ENCODE data around the gene C10orf90. TPM values are rescaled to one million over a fixed set of nuclear protein-coding genes. Genes with fewer than 3 reads are reported as not detected.

Gene C10orf90
- total and polyA plus RNA-seq, 9 donors, result not detected

GRCh38 chr10:126658928-126659327 lies 11.6 kb downstream of the C10orf90 start:
- no peaks in the 10 kb centered on the region for H3K4me1 ChIP-seq (ENCODE audit: insufficient read depth)
- no peak overlapping the region for H3K27ac ChIP-seq
- no peak for TF ChIP-seq EP300 (IDR thresholded peaks at IDR 0.05)
- TF ChIP-seq POLR2A (IDR thresholded peaks at IDR 0.05), result no peak
- WGBS, 3 donors, result 85 to 88% (median 87%) methylated on average over 4 of the region's 4 CpGs
- no peak overlapping the region for H3K4me3 ChIP-seq
- no peaks in the 10 kb centered on the region for H3K9me3 ChIP-seq
- no peak for DNase-seq
- H3K36me3 ChIP-seq, result no peaks in the 10 kb centered on the region
- H3K27me3 ChIP-seq, result no peaks in the 10 kb centered on the region
- intact Hi-C loops (cut with DNase I), result no loop called here

- no peaks in the 10 kb centered on the region for H3K36me3 ChIP-seq
- H3K4me3 ChIP-seq, result no peak overlapping the region
- H3K9me3 ChIP-seq, result no peaks in the 10 kb centered on the region
- no peak overlapping the region for H3K27ac ChIP-seq
- H3K27me3 ChIP-seq, result no peaks in the 10 kb centered on the region
- intact Hi-C loops (cut with DNase I), result no loop called here
- H3K4me1 ChIP-seq (ENCODE audit: insufficient read depth), result no peaks in the 10 kb centered on the region
- DNase-seq, result no peak
- WGBS, 3 donors, result 82% methylated on average over 2 of the region's 2 CpGs
- TF ChIP-seq EP300 (IDR thresholded peaks at IDR 0.05) (no peak), CTCF (IDR thresholded peaks at IDR 0.05) (no peak), POLR2A (IDR thresholded peaks at IDR 0.05) (no peak)
Observed at GRCh38 chr10:126654579-126654978, 15.9 kb downstream of the C10orf90 start.

GRCh38 chr10:126651467-126651866 lies 19.0 kb downstream of the C10orf90 start:
- WGBS, 3 donors, result 63 to 75% (median 70%) methylated on average over 3 of the region's 3 CpGs
- no peak overlapping the region for H3K4me3 ChIP-seq

GRCh38 chr10:126650161-126650560 lies 20.3 kb downstream of the C10orf90 start:
- no peaks in the 10 kb centered on the region for H3K27me3 ChIP-seq
- H3K4me3 ChIP-seq, result no peak overlapping the region
- no peak overlapping the region for H3K27ac ChIP-seq
- no peaks in the 10 kb centered on the region for H3K9me3 ChIP-seq
- no peak for DNase-seq
- no peaks in the 10 kb centered on the region for H3K36me3 ChIP-seq
- TF ChIP-seq POLR2A (IDR thresholded peaks at IDR 0.05), result no peak
- TF ChIP-seq EP300 (IDR thresholded peaks at IDR 0.05), result no peak
- TF ChIP-seq CTCF (IDR thresholded peaks at IDR 0.05), result no peak
- intact Hi-C loops (cut with DNase I), result no loop called here
- WGBS, 3 donors, result 68 to 76% (median 72%) methylated on average over 7 of the region's 7 CpGs
- H3K4me1 ChIP-seq (ENCODE audit: insufficient read depth), result no peaks in the 10 kb centered on the region

More at GRCh38 chr10:126651467-126651866, 19.0 kb downstream of the C10orf90 start:
- TF ChIP-seq CTCF (IDR thresholded peaks at IDR 0.05) (no peak), EP300 (IDR thresholded peaks at IDR 0.05) (no peak), POLR2A (IDR thresholded peaks at IDR 0.05) (no peak)
- DNase-seq, result no peak
- intact Hi-C loops (cut with DNase I), result no loop called here
- Histone ChIP-seq H3K27ac (no peak overlapping the region), H3K4me1 (ENCODE audit: insufficient read depth) (no peaks in the 10 kb centered on the region), H3K9me3 (no peaks in the 10 kb centered on the region), H3K27me3 (no peaks in the 10 kb centered on the region), H3K36me3 (no peaks in the 10 kb centered on the region)

GRCh38 chr10:126647116-126647515 lies 23.4 kb downstream of the C10orf90 start:
- H3K27ac ChIP-seq, result no peak overlapping the region
- H3K9me3 ChIP-seq, result no peaks in the 10 kb centered on the region
- H3K27me3 ChIP-seq, result no peaks in the 10 kb centered on the region
- no peak for DNase-seq
- TF ChIP-seq EP300 (IDR thresholded peaks at IDR 0.05) (no peak), POLR2A (IDR thresholded peaks at IDR 0.05) (no peak)
- no peaks in the 10 kb centered on the region for H3K36me3 ChIP-seq
- no peaks in the 10 kb centered on the region for H3K4me1 ChIP-seq (ENCODE audit: insufficient read depth)
- H3K4me3 ChIP-seq, result no peak overlapping the region
- intact Hi-C loops (cut with DNase I), result no loop called here
- 86 to 90% (median 89%) methylated on average over 5 of the region's 5 CpGs for WGBS, 3 donors

Measured in ovary (tissue), 9 donors.